H1 (cell line): ENCODE data around the gene TLE1. TPM values are rescaled to one million over a fixed set of nuclear protein-coding genes. Genes with fewer than 3 reads are reported as not detected.

Experiments used
- BRCA1 ChIP-seq: IDR thresholded peaks from 2 replicates; pipeline ENCODE4 v1.6.1; 2012; ENCODE audit warnings: low read depth, low read length, improper control_type of control experiment
- CTCF ChIP-seq, 3 experiments: IDR thresholded peaks; 1 replicate in 2 of 3; 2 replicates in 1 of 3; pipeline versions ENCODE4 v1.5.1 to v1.6.1; 2011; ENCODE audit warnings: low read length in 3 of 3, mild to moderate bottlenecking in 3 of 3, inconsistent platforms in 2 of 3, low read depth in 1 of 3, moderate library complexity in 1 of 3; ENCODE audit not compliant: insufficient read depth in 1 of 3; ENCODE audit errors: control extremely low read depth in 1 of 3
- MAX ChIP-seq: IDR thresholded peaks from 2 replicates; pipeline ENCODE4 v1.6.1; 2012; ENCODE audit warnings: inconsistent platforms
- RBBP5 ChIP-seq: IDR thresholded peaks from 2 replicates; pipeline ENCODE4 v1.7.1; 2012; ENCODE audit warnings: low read depth, mild to moderate bottlenecking, inconsistent platforms, low read length, moderate library complexity, borderline replicate concordance
- SAP30 ChIP-seq: fragments of 300-600 bp; sonication (generic); IDR thresholded peaks from 2 replicates; pipeline ENCODE4 v1.7.1; 2012; ENCODE audit warnings: low read length, moderate library complexity, mild to moderate bottlenecking, inconsistent platforms; ENCODE audit not compliant: insufficient read depth, insufficient replicate concordance
- SIN3A ChIP-seq, 2 experiments: IDR thresholded peaks in 1 of 2; conservative IDR thresholded peaks in 1 of 2; 2 replicates each; pipeline ENCODE4 v1.6.1; 2011 to 2012; ENCODE audit warnings: low read length in 2 of 2, improper control_type of control experiment in 1 of 2, low read depth in 1 of 2, mild to moderate bottlenecking in 1 of 2
- SRF ChIP-seq: IDR thresholded peaks from 2 replicates; pipeline ENCODE4 v1.6.1; 2011; ENCODE audit warnings: mild to moderate bottlenecking, low read depth, low read length, moderate library complexity
- SUZ12 ChIP-seq: fragments of 200-600 bp; sonication (generic); IDR thresholded peaks from 2 replicates; pipeline ENCODE4 v1.6.1; 2012; ENCODE audit warnings: mild to moderate bottlenecking, inconsistent platforms, low read length, moderate library complexity, mixed read lengths
- TBP ChIP-seq: IDR thresholded peaks from 2 replicates; pipeline ENCODE4 v1.6.1; 2011; ENCODE audit warnings: low read depth, low read length, improper control_type of control experiment
- polyA plus RNA-seq, 7 experiments: library from polyadenylated mRNA; depleted of rRNA in 3 of 7; stranded (reverse) in 5 of 7; unstranded in 2 of 7; fragments of >200 nt in 5 of 7; fragments of 200-250 nt in 2 of 7; gene quantifications; 1 replicate in 5 of 7; 2 replicates in 1 of 7; 4 replicates in 1 of 7; pipeline versions ENCODE4 v1.2.1 to v1.2.3, GENCODE V29; 2011 to 2013; ENCODE audit warnings: missing spikeins in 2 of 7, mixed read lengths in 2 of 7
- total RNA-seq: library from RNA; stranded (reverse); fragmentation: NEBNext Ultra II Directional; extraction: Animal tissue kit (Norgen Biotek cat#: 25700); gene quantifications from 2 replicates; pipeline ENCODE4 v1.2.1, GENCODE V29; 2021

Gene TLE1
- total and polyA plus RNA-seq, 2 of the 8 experiments (the other 6 are each of a cell fraction or from before 2014, with no cell fraction given), result 81.8 to 91.6 TPM

GRCh38 chr9:81652058-81652687 is 37.2 kb downstream of the TLE1 start (continued):
- TF ChIP-seq CTCF (IDR thresholded peaks at IDR 0.05; ENCODE audit: control extremely low read depth in 1 of 3, insufficient read depth in 1 of 3, low read depth in 1 of 3, low read length in 3 of 3), result no peak
- no peak for TF ChIP-seq SUZ12
- no peak for TF ChIP-seq SAP30
- TF ChIP-seq MAX, result no peak
- TF ChIP-seq SIN3A (conservative IDR thresholded peaks at IDR 0.05 in 1 of 2, IDR thresholded peaks at IDR 0.05 in 1 of 2; ENCODE audit: low read depth in 1 of 2, low read length in 2 of 2), result no peak
- TF ChIP-seq TBP, result no peak
- TF ChIP-seq RBBP5, result no peak
- no peak for TF ChIP-seq BRCA1
- TF ChIP-seq SRF, result no peak
